HCT116 (cell line): ENCODE data around the gene FUNDC2. TPM values are rescaled to one million over a fixed set of nuclear protein-coding genes. Genes with fewer than 3 reads are reported as not detected.

ENCODE experiments used
- ATAC-seq: fragments of 200-7000 bp; cut with Tn5 transposase; 2 replicates; pipeline ENCODE4 v1.9.1; 2020; ENCODE audit warnings: mild to moderate bottlenecking, moderate library complexity
- BruUV-seq: library from RNA; stranded (reverse); fragments of 400-500 nt; replicated peaks from 2 replicates; lab custom pipeline; 2021; lab: Mats Ljungman, UMichigan
- CTCF ChIA-PET: fragments of 300-600 bp; sonication (Branson Sonifier 250); formaldehyde crosslinking; loops from one replicate; lab custom pipeline; 2021; ENCODE audit warnings: antibody characterized with exemption; lab: Charles Lee
- POLR2A ChIA-PET: fragments of 300-600, 350-600 bp; sonication (Branson Sonifier 250); formaldehyde crosslinking; loops from one replicate; lab custom pipeline; 2021; ENCODE audit warnings: antibody characterized with exemption; lab: Charles Lee
- RAD21 ChIA-PET, 2 experiments: fragments of 300-600 bp; sonication (Branson Sonifier 250); formaldehyde crosslinking; loops; one replicate each; lab custom pipeline; 2023; ENCODE audit warnings: low total read pairs in 2 of 2; ENCODE audit not compliant: uncharacterized antibody in 2 of 2, unreplicated experiment in 2 of 2, low non-redundant PET in 1 of 2; lab: Charles Lee
- DNase-seq: peaks from one replicate; pipeline ENCODE4 v3.0.0-alpha.2; 2010; ENCODE audit warnings: low read depth, low spot score
- H2AFZ ChIP-seq: fragments of 200-600 bp; shearing (Covaris generic), sonication (generic); 2 replicates; pipeline ENCODE4 v1.6.1; 2017; ENCODE audit warnings: low read depth, mixed run types, mixed read lengths, antibody characterized with exemption, low read length; ENCODE audit not compliant: poor library complexity, severe bottlenecking
- H3K27ac ChIP-seq: 2 replicates; pipeline ENCODE4 v1.5.1; 2012; ENCODE audit warnings: low read depth, low read length
- H3K27me3 ChIP-seq: fragments of 200-600 bp; sonication (generic); 2 replicates; pipeline ENCODE4 v1.6.1; 2016; ENCODE audit warnings: mixed run types, low read length, mixed read lengths; ENCODE audit not compliant: insufficient read depth
- H3K36me3 ChIP-seq, 2 experiments: fragments of 200-500 bp in 1 of 2; fragments of 200-600 bp in 1 of 2; sonication (Bioruptor generic) in 1 of 2; sonication (generic) in 1 of 2; 2 replicates each; pipeline versions ENCODE4 v1.5.1 to v1.6.1; 2014 to 2016; ENCODE audit warnings: low read length in 2 of 2, inconsistent platforms in 1 of 2, mixed read lengths in 1 of 2, mixed run types in 1 of 2; ENCODE audit not compliant: insufficient read depth in 2 of 2, control insufficient read depth in 1 of 2
- H3K4me1 ChIP-seq, 2 experiments: fragments of 200-600 bp in 1 of 2; sonication (generic) in 1 of 2; 2 replicates each; pipeline versions ENCODE4 v1.5.1 to v1.6.1; 2012 to 2017; ENCODE audit warnings: low read length in 2 of 2, inconsistent platforms in 1 of 2, mild to moderate bottlenecking in 1 of 2, mixed read lengths in 1 of 2, mixed run types in 1 of 2, moderate library complexity in 1 of 2; ENCODE audit not compliant: insufficient read depth in 2 of 2, control insufficient read depth in 1 of 2
- H3K4me2 ChIP-seq: fragments of 200-600 bp; sonication (generic); 2 replicates; pipeline ENCODE4 v1.6.1; 2017; ENCODE audit warnings: mixed run types, low read length, mixed read lengths
- H3K4me3 ChIP-seq, 2 experiments: fragments of 200-600 bp in 1 of 2; sonication (generic) in 1 of 2; replicated peaks in 1 of 2; 2 replicates each; pipeline ENCODE4 v1.5.1; 2011 to 2016; ENCODE audit warnings: low read length in 2 of 2, control low read depth in 1 of 2, low read depth in 1 of 2, mild to moderate bottlenecking in 1 of 2, mixed read lengths in 1 of 2, mixed run types in 1 of 2
- H3K79me2 ChIP-seq: fragments of 200-600 bp; sonication (generic); 2 replicates; pipeline ENCODE4 v1.6.1; 2017; ENCODE audit warnings: mild to moderate bottlenecking, mixed run types, low read length, moderate library complexity, mixed read lengths; ENCODE audit not compliant: insufficient read depth
- H3K9ac ChIP-seq: fragments of 200-600 bp; sonication (generic); 2 replicates; pipeline ENCODE4 v1.6.1; 2016; ENCODE audit warnings: low read length, mixed read lengths
- H3K9me2 ChIP-seq: fragments of 200-600 bp; sonication (generic), shearing (Covaris generic); 2 replicates; pipeline ENCODE4 v1.6.1; 2017; ENCODE audit warnings: mixed run types, mild to moderate bottlenecking, moderate library complexity; ENCODE audit not compliant: insufficient read depth
- H3K9me3 ChIP-seq, 2 experiments: fragments of 200-500 bp in 1 of 2; fragments of 200-600 bp in 1 of 2; sonication (Bioruptor generic) in 1 of 2; sonication (generic) in 1 of 2; 2 replicates each; pipeline ENCODE4 v1.6.1; 2014 to 2017; ENCODE audit warnings: low read length in 2 of 2, mixed read lengths in 2 of 2, inconsistent platforms in 1 of 2, low read depth in 1 of 2, mild to moderate bottlenecking in 1 of 2, mixed run types in 1 of 2, moderate library complexity in 1 of 2; ENCODE audit not compliant: control insufficient read depth in 1 of 2, insufficient read depth in 1 of 2
- H4K20me1 ChIP-seq: fragments of 200-600 bp; sonication (generic), shearing (Covaris generic); 2 replicates; pipeline ENCODE4 v1.6.1; 2017; ENCODE audit warnings: mixed run types, mild to moderate bottlenecking, moderate library complexity; ENCODE audit not compliant: insufficient read depth
- CBX3 ChIP-seq: IDR thresholded peaks from 2 replicates; pipeline ENCODE4 v1.6.1; 2012; ENCODE audit warnings: low read depth
- CEBPB ChIP-seq: IDR thresholded peaks from 2 replicates; pipeline ENCODE4 v1.6.1; 2012; ENCODE audit warnings: low read depth
- CTCF ChIP-seq, 3 experiments: fragments of 200-600 bp in 1 of 3; sonication (generic) in 1 of 3; IDR thresholded peaks in 2 of 3; conservative IDR thresholded peaks in 1 of 3; 2 replicates each; pipeline ENCODE4 v1.5.1; 2012 to 2017; ENCODE audit warnings: low read depth in 2 of 3, low read length in 2 of 3, antibody characterized with exemption in 1 of 3, borderline replicate concordance in 1 of 3, control low read depth in 1 of 3, mild to moderate bottlenecking in 1 of 3, mixed read lengths in 1 of 3, mixed run types in 1 of 3, moderate library complexity in 1 of 3; ENCODE audit not compliant: insufficient read depth in 1 of 3
- EGR1 ChIP-seq: IDR thresholded peaks from 2 replicates; pipeline ENCODE4 v1.6.1; 2012; ENCODE audit warnings: low read depth
- EZH2phosphoT487 ChIP-seq: fragments of 200-600 bp; IDR thresholded peaks from 2 replicates; pipeline ENCODE4 v1.6.1; 2018; ENCODE audit warnings: antibody characterized with exemption, borderline replicate concordance
- REST ChIP-seq: IDR thresholded peaks from 2 replicates; pipeline ENCODE4 v1.6.1; 2012; ENCODE audit warnings: low read depth
- SRF ChIP-seq: IDR thresholded peaks from 2 replicates; pipeline ENCODE4 v1.6.1; 2012; ENCODE audit warnings: low read depth
- TCF7L2 ChIP-seq: IDR thresholded peaks from 2 replicates; pipeline ENCODE4 v1.7.0; 2011; ENCODE audit warnings: borderline replicate concordance, inconsistent platforms; ENCODE audit not compliant: insufficient read depth, insufficient read length; ENCODE audit errors: extremely low read depth
- intact Hi-C: fragments of 100-400 bp; cut with micrococcal nuclease; formaldehyde crosslinking; loops from 2 replicates; pipeline ENCODE4 v1.10.0; 2022
- total RNA-seq: library from RNA; stranded (reverse); gene quantifications from one replicate; pipeline ENCODE4 v1.2.1, GENCODE V29; 2021; ENCODE audit not compliant: unreplicated experiment

FUNDC2 gene
- total RNA-seq, 1 experiment from 2014 or later, result 32.5 TPM

DNA sequence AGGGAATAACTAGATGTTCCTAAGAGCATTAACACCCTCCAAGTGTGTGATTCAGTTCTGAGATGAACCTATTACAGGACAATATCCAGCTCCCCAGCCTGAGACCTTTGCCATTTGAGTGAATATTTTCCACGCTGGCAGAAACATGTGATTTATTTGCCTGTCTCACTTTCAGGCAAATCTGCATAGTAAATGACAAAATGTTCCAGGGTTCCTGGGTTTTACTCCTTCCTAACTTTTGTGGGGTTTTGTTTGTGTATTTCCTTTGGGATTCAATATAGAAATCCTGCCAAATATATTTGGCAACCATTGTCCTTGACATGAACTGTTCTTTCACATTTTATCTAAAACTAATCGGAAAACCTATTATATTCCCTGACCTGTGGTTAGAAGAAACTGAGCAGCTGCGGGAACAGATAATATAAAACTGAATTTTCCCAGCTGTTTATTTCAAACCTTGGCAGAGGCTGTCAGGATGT, 16.6 kb upstream of the FUNDC2 start:
- no peak for ATAC-seq
- no peaks in the 10 kb centered on the region for H3K9me3 ChIP-seq
- no peaks in the 10 kb centered on the region for H3K36me3 ChIP-seq
- no peaks in the 10 kb centered on the region for H3K4me1 ChIP-seq
- ChIA-PET POLR2A (no interaction called here), CTCF (no interaction called here), RAD21 (no interaction called here)
- H3K4me2 ChIP-seq, result no peak overlapping the region
- H3K79me2 ChIP-seq, result no peaks in the 10 kb centered on the region
- H3K27ac ChIP-seq, result no peak overlapping the region
- H3K27me3 ChIP-seq, result no peaks in the 10 kb centered on the region
- TF ChIP-seq CEBPB, result no peak
- no peak for TF ChIP-seq CBX3
- TF ChIP-seq TCF7L2, result no peak
- TF ChIP-seq CTCF (IDR thresholded peaks at IDR 0.05 in 2 of 3, conservative IDR thresholded peaks at IDR 0.05 in 1 of 3; ENCODE audit: borderline replicate concordance in 1 of 3, insufficient read depth in 1 of 3, low read depth in 2 of 3, low read length in 2 of 3), result no peak
- H2AFZ ChIP-seq, result no peak overlapping the region
- H3K9ac ChIP-seq, result no peak overlapping the region
- no peaks in the 10 kb centered on the region for H3K9me2 ChIP-seq
- BruUV-seq, result no TSS peak
- no peak for DNase-seq
- intact Hi-C loops, result no loop called here
- H4K20me1 ChIP-seq, result no peaks in the 10 kb centered on the region
- no peak overlapping the region for H3K4me3 ChIP-seq

DNA sequence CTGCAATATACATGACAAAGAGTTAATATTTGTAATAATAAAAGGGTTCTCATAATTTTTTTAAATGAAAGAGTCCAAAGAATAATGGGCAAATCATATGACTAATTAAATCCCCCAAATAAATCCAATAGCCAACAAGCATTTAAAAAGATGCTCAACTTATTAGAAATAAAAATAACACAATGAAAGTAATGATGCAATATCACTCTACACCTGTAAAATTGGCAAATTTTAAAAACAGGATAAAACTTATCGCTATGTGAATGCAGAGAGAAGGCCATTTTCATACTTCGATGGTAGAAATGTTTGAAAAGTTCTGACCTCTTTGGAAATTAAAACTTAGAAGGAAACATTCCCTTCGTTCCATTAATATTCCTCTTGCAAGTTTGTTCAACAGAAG, 6.1 kb upstream of the FUNDC2 start:
- ChIA-PET RAD21 (no interaction called here), POLR2A (no interaction called here), CTCF (no interaction called here)
- Histone ChIP-seq H3K9me3 (no peaks in the 10 kb centered on the region), H3K9me2 (no peaks in the 10 kb centered on the region), H3K4me1 (no peaks in the 10 kb centered on the region; a peak in 1 of 4 replicates), H3K36me3 (no peaks in the 10 kb centered on the region), H3K4me3 (no peak overlapping the region), H3K27me3 (no peaks in the 10 kb centered on the region), H3K27ac (no peak overlapping the region), H3K79me2 (no peaks in the 10 kb centered on the region), H3K9ac (no peak overlapping the region), H3K4me2 (no peak overlapping the region), H4K20me1 (no peaks in the 10 kb centered on the region), H2AFZ (no peak overlapping the region)
- intact Hi-C loops, result no loop called here
- BruUV-seq, result no TSS peak
- TF ChIP-seq SRF, result no peak
- no peak for TF ChIP-seq EGR1
- no peak for TF ChIP-seq REST
- TF ChIP-seq EZH2phosphoT487, result no peak
- no peak for TF ChIP-seq TCF7L2
- ATAC-seq (no peak), DNase-seq (no peak)
